H9 (cell line): ENCODE results near the gene MS4A15. TPM values are rescaled to one million over a fixed set of nuclear protein-coding genes. Genes with fewer than 3 reads are reported as not detected.

Experiments used
- DNase-seq: peaks from one replicate; pipeline ENCODE4 v3.0.0-alpha.2; 2017
- H2AFZ ChIP-seq: one replicate; pipeline ENCODE4 v1.6.1; 2013; ENCODE audit warnings: mild to moderate bottlenecking, low read length, control low read depth, moderate library complexity
- H2AK5ac ChIP-seq: 2 replicates; pipeline ENCODE4 v1.6.1; 2013; ENCODE audit warnings: low read length, control low read depth, mixed read lengths; ENCODE audit not compliant: insufficient read length
- H2BK120ac ChIP-seq: one replicate; pipeline ENCODE4 v1.6.1; 2013; ENCODE audit warnings: low read depth, mild to moderate bottlenecking, low read length, control low read depth, inconsistent platforms; ENCODE audit not compliant: poor library complexity, severe bottlenecking
- H2BK12ac ChIP-seq: 2 replicates; pipeline ENCODE4 v1.6.1; 2013; ENCODE audit warnings: low read length, control low read depth, mixed read lengths, low read depth; ENCODE audit not compliant: insufficient read length
- H2BK15ac ChIP-seq: 2 replicates; pipeline ENCODE4 v1.6.1; 2013; ENCODE audit warnings: low read depth, low read length, control low read depth
- H2BK20ac ChIP-seq: one replicate; pipeline ENCODE4 v1.6.1; 2013; ENCODE audit warnings: low read depth, mild to moderate bottlenecking, low read length, control low read depth, inconsistent platforms; ENCODE audit not compliant: poor library complexity, severe bottlenecking
- H2BK5ac ChIP-seq: 2 replicates; pipeline ENCODE4 v1.6.1; 2013; ENCODE audit warnings: low read length, control low read depth, mixed read lengths; ENCODE audit not compliant: insufficient read length
- H3K14ac ChIP-seq: 2 replicates; pipeline ENCODE4 v1.6.1; 2013; ENCODE audit warnings: low read length, control low read depth; ENCODE audit not compliant: insufficient read depth
- H3K18ac ChIP-seq: 2 replicates; pipeline ENCODE4 v1.6.1; 2013; ENCODE audit warnings: low read depth, mild to moderate bottlenecking, mixed read lengths, low read length, control low read depth; ENCODE audit not compliant: insufficient read length
- H3K23ac ChIP-seq: 2 replicates; pipeline ENCODE4 v1.6.1; 2013; ENCODE audit warnings: low read length, control low read depth, mixed read lengths, low read depth; ENCODE audit not compliant: insufficient read length
- H3K23me2 ChIP-seq: 2 replicates; pipeline ENCODE4 v1.6.1; 2013; ENCODE audit warnings: low read depth, mild to moderate bottlenecking, mixed read lengths, low read length, control low read depth; ENCODE audit not compliant: insufficient read length, poor library complexity, severe bottlenecking
- H3K27ac ChIP-seq: 2 replicates; pipeline ENCODE4 v1.5.1; 2013; ENCODE audit warnings: low read length, control low read depth, mixed read lengths, low read depth; ENCODE audit not compliant: insufficient read length
- H3K27me3 ChIP-seq: 2 replicates; pipeline ENCODE4 v1.6.1; 2013; ENCODE audit warnings: low read length, control low read depth, inconsistent platforms; ENCODE audit not compliant: insufficient read depth
- H3K4ac ChIP-seq: 2 replicates; pipeline ENCODE4 v1.6.1; 2013; ENCODE audit warnings: low read depth, mild to moderate bottlenecking, control low read depth, inconsistent platforms, low read length, moderate library complexity
- H3K4me1 ChIP-seq: 2 replicates; pipeline ENCODE4 v1.6.1; 2013; ENCODE audit warnings: low read length, control low read depth, inconsistent platforms; ENCODE audit not compliant: insufficient read depth
- H3K4me2 ChIP-seq: 2 replicates; pipeline ENCODE4 v1.6.1; 2013; ENCODE audit warnings: low read length, control low read depth, mixed read lengths; ENCODE audit not compliant: insufficient read length, insufficient read depth
- H3K56ac ChIP-seq: 2 replicates; pipeline ENCODE4 v1.6.1; 2013; ENCODE audit warnings: low read depth, mild to moderate bottlenecking, mixed read lengths, low read length, control low read depth; ENCODE audit not compliant: insufficient read length
- H3K79me1 ChIP-seq: 2 replicates; pipeline ENCODE4 v1.6.1; 2013; ENCODE audit warnings: low read depth, mild to moderate bottlenecking, moderate library complexity, low read length, control low read depth, inconsistent platforms; ENCODE audit not compliant: insufficient read depth, poor library complexity, severe bottlenecking
- H3K79me2 ChIP-seq: 2 replicates; pipeline ENCODE4 v1.6.1; 2013; ENCODE audit warnings: low read length, control low read depth, inconsistent platforms; ENCODE audit not compliant: insufficient read depth
- H3K9ac ChIP-seq: 2 replicates; pipeline ENCODE4 v1.6.1; 2013; ENCODE audit warnings: low read length, control low read depth, mixed read lengths; ENCODE audit not compliant: insufficient read length; ENCODE audit errors: extremely low read depth
- H3K9me3 ChIP-seq: one replicate; pipeline ENCODE4 v1.6.1; 2013; ENCODE audit warnings: low read depth, low read length, inconsistent platforms; ENCODE audit not compliant: control insufficient read depth
- H3T11ph ChIP-seq: one replicate; pipeline ENCODE4 v1.6.1; 2013; ENCODE audit warnings: mild to moderate bottlenecking, low read length, control low read depth, inconsistent platforms
- H4K20me1 ChIP-seq: one replicate; pipeline ENCODE4 v1.6.1; 2013; ENCODE audit not compliant: control insufficient read depth, insufficient read length, insufficient read depth
- H4K5ac ChIP-seq: 2 replicates; pipeline ENCODE4 v1.6.1; 2013; ENCODE audit warnings: low read depth, mild to moderate bottlenecking, mixed read lengths, low read length, control low read depth; ENCODE audit not compliant: insufficient read length
- H4K8ac ChIP-seq: replicated peaks from 2 replicates; pipeline ENCODE4 v1.6.1; 2013; ENCODE audit warnings: low read length, control low read depth, mixed read lengths, low read depth; ENCODE audit not compliant: insufficient read length
- H4K91ac ChIP-seq: 2 replicates; pipeline ENCODE4 v1.6.1; 2013; ENCODE audit warnings: low read depth, mild to moderate bottlenecking, moderate library complexity, mixed read lengths, low read length, control low read depth; ENCODE audit not compliant: insufficient read length
- H3K27ac Mint-ChIP-seq, 3 experiments: 2 replicates in 2 of 3; 3 replicates in 1 of 3; pipeline ENCODE4 v1.8.0; 2020 to 2021; ENCODE audit warnings: mixed read lengths in 3 of 3, mild to moderate bottlenecking in 1 of 3, moderate library complexity in 1 of 3
- H3K27me3 Mint-ChIP-seq: 2 replicates; pipeline ENCODE4 v1.8.0; 2021; ENCODE audit warnings: low read depth, mild to moderate bottlenecking, moderate library complexity, mixed read lengths
- H3K36me3 Mint-ChIP-seq, 3 experiments: 2 replicates in 2 of 3; 3 replicates in 1 of 3; pipeline ENCODE4 v1.8.0; 2020 to 2021; ENCODE audit warnings: low read depth in 3 of 3, mixed read lengths in 3 of 3; ENCODE audit not compliant: insufficient read depth in 1 of 3
- H3K4me1 Mint-ChIP-seq, 2 experiments: 2 replicates each; pipeline ENCODE4 v1.8.0; 2020; ENCODE audit warnings: mixed read lengths in 2 of 2
- H3K4me3 Mint-ChIP-seq, 2 experiments: 2 replicates in 1 of 2; 3 replicates in 1 of 2; pipeline ENCODE4 v1.8.0; 2020 to 2021; ENCODE audit warnings: mild to moderate bottlenecking in 2 of 2, mixed read lengths in 2 of 2, moderate library complexity in 1 of 2
- H3K9me3 Mint-ChIP-seq, 2 experiments: 2 replicates in 1 of 2; 3 replicates in 1 of 2; pipeline ENCODE4 v1.8.0; 2020; ENCODE audit warnings: mild to moderate bottlenecking in 2 of 2, mixed read lengths in 2 of 2, moderate library complexity in 1 of 2
- WGBS: extraction: QIAGEN DNeasy Blood & Tissue Kit; methylation state at CpG from one replicate; pipeline ENCODE4 v1.1.7; 2013; ENCODE audit warnings: missing lambda C conversion rate, low lambda C conversion rate, mixed read lengths; ENCODE audit not compliant: insufficient read length; ENCODE audit errors: extremely low coverage; 5-methylcytosine and 5-hydroxymethylcytosine counted together
- total RNA-seq: library from RNA; stranded (reverse); gene quantifications from 2 replicates; pipeline ENCODE4 v1.2.1, GENCODE V29; 2021
- TF ChIP-seq, protein P1 (sequence below): fragments of 200-600 bp; sonication (generic); conservative IDR thresholded peaks from 3 replicates; pipeline ENCODE4 v1.8.0; 2021; ENCODE audit warnings: antibody characterized with exemption, mild to moderate bottlenecking

Gene MS4A15
- total RNA-seq, 1 experiment from 2014 or later = 0.11 TPM

DNA sequence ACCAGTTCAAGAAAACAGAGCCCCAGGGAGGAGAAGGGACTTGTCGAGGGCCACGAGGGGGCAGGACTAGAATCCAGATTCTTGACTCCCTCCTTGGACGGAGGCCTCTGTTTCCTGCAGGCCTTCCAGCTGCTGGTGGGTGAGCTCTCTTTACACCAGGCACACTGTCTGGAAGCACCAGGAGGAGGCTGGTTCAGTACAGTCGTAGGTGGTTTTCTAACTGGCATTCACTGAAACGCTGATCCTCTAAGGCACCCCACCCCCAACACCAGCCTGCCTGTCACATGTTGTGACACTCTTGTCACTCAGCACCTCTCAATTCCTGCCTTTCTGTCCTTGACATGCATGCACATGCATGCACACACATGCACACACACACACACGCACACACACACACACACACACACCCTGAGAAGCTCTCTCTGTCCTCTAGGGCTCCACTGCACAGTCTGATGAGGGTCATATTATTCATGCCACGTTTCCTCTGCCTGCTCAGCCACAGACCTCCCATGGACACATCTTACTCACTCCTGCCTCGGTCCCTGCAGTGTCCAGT, 29.2 kb downstream of the MS4A15 start:
- Histone ChIP-seq H3T11ph (no peak overlapping the region), H3K56ac (no peak overlapping the region), H2BK15ac (no peak overlapping the region), H2BK12ac (no peak overlapping the region), H3K14ac (no peak overlapping the region), H2AFZ (no peak overlapping the region), H3K4ac (no peak overlapping the region), H2BK5ac (no peak overlapping the region), H4K8ac (no peak overlapping the region), H3K4me1 (no peaks in the 10 kb centered on the region), H3K27ac (no peak overlapping the region), H3K4me2 (no peak overlapping the region), H4K91ac (no peak overlapping the region), H3K23ac (no peak overlapping the region), H3K79me2 (no peaks in the 10 kb centered on the region), H3K18ac (no peak overlapping the region), H2BK120ac (no peak overlapping the region), H2BK20ac (no peak overlapping the region), H4K5ac (no peak overlapping the region), H4K20me1 (no peaks in the 10 kb centered on the region), H3K27me3 (no peaks in the 10 kb centered on the region), H3K23me2 (no peaks in the 10 kb centered on the region), H3K79me1 (no peaks in the 10 kb centered on the region), H3K9ac (no peak overlapping the region), H2AK5ac (no peak overlapping the region), H3K9me3 (no peaks in the 10 kb centered on the region)
- H3K36me3 Mint-ChIP-seq = no peaks in the 10 kb centered on the region; a peak in 1 of 7 replicates
- peaks cover 4% of the 10 kb centered on the region; the same call in 1 of the 2 replicates for H3K27me3 Mint-ChIP-seq
- TF ChIP-seq, protein P1, sequence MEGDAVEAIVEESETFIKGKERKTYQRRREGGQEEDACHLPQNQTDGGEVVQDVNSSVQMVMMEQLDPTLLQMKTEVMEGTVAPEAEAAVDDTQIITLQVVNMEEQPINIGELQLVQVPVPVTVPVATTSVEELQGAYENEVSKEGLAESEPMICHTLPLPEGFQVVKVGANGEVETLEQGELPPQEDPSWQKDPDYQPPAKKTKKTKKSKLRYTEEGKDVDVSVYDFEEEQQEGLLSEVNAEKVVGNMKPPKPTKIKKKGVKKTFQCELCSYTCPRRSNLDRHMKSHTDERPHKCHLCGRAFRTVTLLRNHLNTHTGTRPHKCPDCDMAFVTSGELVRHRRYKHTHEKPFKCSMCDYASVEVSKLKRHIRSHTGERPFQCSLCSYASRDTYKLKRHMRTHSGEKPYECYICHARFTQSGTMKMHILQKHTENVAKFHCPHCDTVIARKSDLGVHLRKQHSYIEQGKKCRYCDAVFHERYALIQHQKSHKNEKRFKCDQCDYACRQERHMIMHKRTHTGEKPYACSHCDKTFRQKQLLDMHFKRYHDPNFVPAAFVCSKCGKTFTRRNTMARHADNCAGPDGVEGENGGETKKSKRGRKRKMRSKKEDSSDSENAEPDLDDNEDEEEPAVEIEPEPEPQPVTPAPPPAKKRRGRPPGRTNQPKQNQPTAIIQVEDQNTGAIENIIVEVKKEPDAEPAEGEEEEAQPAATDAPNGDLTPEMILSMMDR = no peak
- no peak overlapping the region for H3K4me3 Mint-ChIP-seq
- no peaks in the 10 kb centered on the region for H3K4me1 Mint-ChIP-seq
- WGBS = no CpG with 5 or more reads among the region's 8 CpGs
- H3K9me3 Mint-ChIP-seq = peaks cover 5 to 11% of the 10 kb centered on the region in 2 experiments; a peak in 4 of 5 replicates
- peak overlapping the region in 1 of 3 experiments; percentile 79; a peak in 1 of 7 replicates for H3K27ac Mint-ChIP-seq
- DNase-seq = no peak
